ENCODE data around the gene CBX2.
A peak's percentile ranks its signal among the peaks of the same experiment; 100 is the strongest.

The CBX2 gene

DNA sequence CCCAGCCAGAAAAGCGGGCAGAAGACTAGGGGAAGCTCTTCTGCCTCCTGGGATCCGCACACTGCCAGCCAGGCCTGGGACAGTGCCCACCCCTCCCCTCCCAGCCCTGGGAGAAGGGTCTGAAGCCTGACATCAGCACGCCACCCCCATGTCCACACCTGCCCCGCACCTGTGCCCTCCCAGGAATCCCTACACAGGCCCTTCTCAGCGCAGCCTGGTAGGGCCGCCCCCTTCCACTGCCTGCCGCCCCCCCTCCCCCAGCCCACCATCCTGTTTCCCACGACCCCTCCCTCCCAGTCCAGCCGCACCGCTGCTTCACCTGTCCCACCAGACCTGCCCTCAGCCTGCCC, 36.6 kb upstream of the CBX2 start:
- DNase-seq = no peak
- in situ Hi-C loops (cut with HindIII; ENCODE audit: low pct_ligation_motif_present, low sequenced_read_pairs) = no loop called here
- Histone ChIP-seq H3K36me3 (replicated peaks) (no peaks in the 10 kb centered on the region), H3K27ac (no peak overlapping the region), H3K4me3 (ENCODE audit: low read depth, low read length) (no peak overlapping the region), H3K27me3 (replicated peaks) (peaks cover 21% of the 10 kb centered on the region)
- TF ChIP-seq, protein P1, sequence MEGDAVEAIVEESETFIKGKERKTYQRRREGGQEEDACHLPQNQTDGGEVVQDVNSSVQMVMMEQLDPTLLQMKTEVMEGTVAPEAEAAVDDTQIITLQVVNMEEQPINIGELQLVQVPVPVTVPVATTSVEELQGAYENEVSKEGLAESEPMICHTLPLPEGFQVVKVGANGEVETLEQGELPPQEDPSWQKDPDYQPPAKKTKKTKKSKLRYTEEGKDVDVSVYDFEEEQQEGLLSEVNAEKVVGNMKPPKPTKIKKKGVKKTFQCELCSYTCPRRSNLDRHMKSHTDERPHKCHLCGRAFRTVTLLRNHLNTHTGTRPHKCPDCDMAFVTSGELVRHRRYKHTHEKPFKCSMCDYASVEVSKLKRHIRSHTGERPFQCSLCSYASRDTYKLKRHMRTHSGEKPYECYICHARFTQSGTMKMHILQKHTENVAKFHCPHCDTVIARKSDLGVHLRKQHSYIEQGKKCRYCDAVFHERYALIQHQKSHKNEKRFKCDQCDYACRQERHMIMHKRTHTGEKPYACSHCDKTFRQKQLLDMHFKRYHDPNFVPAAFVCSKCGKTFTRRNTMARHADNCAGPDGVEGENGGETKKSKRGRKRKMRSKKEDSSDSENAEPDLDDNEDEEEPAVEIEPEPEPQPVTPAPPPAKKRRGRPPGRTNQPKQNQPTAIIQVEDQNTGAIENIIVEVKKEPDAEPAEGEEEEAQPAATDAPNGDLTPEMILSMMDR (IDR thresholded peaks at IDR 0.05; ENCODE audit: low read depth, low read length, missing control alignments) = no peak

DNA sequence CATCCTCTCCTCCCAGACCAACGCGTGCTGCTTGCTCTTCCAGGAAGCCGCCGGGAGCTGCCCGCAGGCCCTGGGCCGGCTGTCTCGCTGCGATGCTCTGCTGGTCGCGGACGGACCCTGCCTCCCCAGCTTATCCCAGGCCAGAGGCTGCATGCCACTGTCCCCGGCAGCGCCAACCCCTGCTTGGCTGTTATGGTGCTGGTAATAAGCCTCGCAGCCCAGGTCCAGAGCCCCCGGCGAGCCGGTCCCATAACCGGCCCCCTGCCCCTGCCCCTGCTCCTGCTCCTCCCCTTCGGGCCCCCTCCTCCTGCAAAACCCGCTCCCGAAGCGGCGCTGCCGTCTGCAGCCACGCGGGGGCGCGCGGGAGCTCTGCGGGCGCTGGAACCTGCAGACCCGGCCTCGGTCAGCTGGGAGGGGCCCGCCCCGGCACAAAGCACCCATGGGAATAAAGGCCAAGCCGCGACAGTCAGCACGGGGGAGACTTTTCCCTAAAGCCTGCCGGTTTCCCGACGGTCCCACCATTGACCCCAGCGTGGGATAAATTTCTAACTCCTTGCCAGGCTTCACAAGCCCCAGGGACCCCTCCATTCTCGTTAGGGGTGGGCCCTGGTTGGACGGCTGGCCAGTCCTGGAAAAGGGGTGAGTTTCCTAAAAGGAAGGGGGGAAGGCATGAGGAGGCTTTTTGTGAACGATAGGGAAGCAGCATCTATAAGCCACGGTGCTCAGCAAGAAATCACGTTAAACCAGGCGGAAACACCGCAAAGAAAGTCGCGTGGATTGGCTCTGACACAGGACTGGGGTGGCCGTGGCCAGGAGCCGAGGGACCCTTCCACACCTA, 36.0 kb upstream of the CBX2 start:
- in situ Hi-C loops (cut with HindIII; ENCODE audit: low pct_ligation_motif_present, low sequenced_read_pairs) = no loop called here
- Histone ChIP-seq H3K36me3 (replicated peaks) (no peaks in the 10 kb centered on the region), H3K27me3 (replicated peaks) (peaks cover 27% of the 10 kb centered on the region), H3K4me3 (ENCODE audit: low read depth, low read length) (no peak overlapping the region), H3K27ac (no peak overlapping the region)
- TF ChIP-seq, protein P1 (IDR thresholded peaks at IDR 0.05; ENCODE audit: low read depth, low read length, missing control alignments) = peak; percentile 76
- peak; percentile 26 for DNase-seq

DNA sequence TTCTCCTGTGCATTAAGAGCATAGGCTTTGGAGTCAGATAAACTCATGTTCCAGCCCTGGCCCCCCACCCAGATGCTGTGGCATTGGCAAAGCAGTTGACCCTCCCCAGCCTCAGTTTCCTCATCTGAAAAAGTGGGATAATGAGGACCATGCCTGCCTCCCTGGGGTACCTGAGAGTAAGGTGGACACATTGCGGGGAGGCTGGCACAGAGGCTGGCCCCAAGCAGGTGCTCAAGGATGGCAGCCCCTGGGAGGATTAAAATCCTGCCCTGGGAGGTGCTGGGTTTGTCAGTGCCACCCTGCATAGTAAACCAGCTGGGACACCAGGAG, 35.4 kb upstream of the CBX2 start:
- H3K4me3 ChIP-seq (ENCODE audit: low read depth, low read length) = no peak overlapping the region
- DNase-seq = no peak
- peaks cover 33% of the 10 kb centered on the region for H3K27me3 ChIP-seq (replicated peaks)
- in situ Hi-C loops (cut with HindIII; ENCODE audit: low pct_ligation_motif_present, low sequenced_read_pairs) = no loop called here
- no peaks in the 10 kb centered on the region for H3K36me3 ChIP-seq (replicated peaks)
- TF ChIP-seq, protein P1 (IDR thresholded peaks at IDR 0.05; ENCODE audit: low read depth, low read length, missing control alignments) = no peak
- no peak overlapping the region for H3K27ac ChIP-seq

DNA sequence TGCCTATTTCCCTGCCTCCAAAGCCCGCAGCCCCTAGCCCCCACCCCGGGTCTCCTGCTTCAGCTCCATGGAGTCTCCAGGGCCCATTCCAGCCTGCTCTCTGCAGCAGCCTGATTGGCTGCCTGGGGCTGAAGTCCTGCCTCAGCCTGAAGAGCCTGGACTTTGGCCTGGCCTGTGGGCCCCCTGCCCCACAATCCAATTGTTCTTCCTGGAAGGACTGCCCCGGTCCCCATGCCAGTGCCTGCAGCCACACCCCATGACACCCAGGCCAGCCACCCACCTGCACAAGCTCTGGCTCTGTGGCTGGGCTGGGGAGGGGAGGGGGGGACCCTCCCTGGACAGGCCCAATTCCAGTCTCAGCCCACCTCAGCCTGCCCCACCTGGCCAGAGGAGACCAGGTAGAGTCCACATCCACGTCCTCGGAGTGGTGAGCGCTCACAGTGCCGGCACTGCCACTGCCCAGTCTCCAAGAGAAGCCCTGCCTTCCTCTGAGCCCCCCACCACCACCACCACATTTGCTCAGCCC, 34.9 kb upstream of the CBX2 start:
- no peak for DNase-seq
- in situ Hi-C loops (cut with HindIII; ENCODE audit: low pct_ligation_motif_present, low sequenced_read_pairs) = no loop called here
- H3K27me3 ChIP-seq (replicated peaks) = peaks cover 38% of the 10 kb centered on the region
- H3K36me3 ChIP-seq (replicated peaks) = no peaks in the 10 kb centered on the region
- TF ChIP-seq, protein P1 (IDR thresholded peaks at IDR 0.05; ENCODE audit: low read depth, low read length, missing control alignments) = no peak
- H3K4me3 ChIP-seq (ENCODE audit: low read depth, low read length) = no peak overlapping the region
- H3K27ac ChIP-seq = no peak overlapping the region

DNA sequence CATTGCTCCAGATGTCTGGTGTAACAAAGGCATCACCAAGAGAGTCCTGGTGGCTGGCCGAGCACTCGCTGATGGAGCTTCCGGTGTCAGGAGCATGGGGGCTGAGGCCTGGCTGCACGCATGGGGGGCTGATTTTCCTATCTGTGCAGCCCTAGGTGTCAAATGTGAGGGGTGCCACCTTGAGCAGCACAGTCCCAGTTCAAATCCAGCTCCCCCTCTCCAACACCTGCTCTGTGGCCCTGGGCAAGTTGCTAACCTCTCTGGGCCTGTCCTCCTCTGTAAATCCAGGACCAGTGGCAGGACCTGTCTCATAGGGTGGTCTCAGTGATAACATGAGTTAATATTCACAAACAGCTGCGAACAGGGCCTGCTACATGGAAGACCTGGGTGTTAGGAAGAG, 34.3 kb upstream of the CBX2 start:
- Histone ChIP-seq H3K27ac (no peak overlapping the region), H3K4me3 (ENCODE audit: low read depth, low read length) (no peak overlapping the region), H3K36me3 (replicated peaks) (no peaks in the 10 kb centered on the region), H3K27me3 (replicated peaks) (peaks cover 44% of the 10 kb centered on the region)
- no peak for DNase-seq
- TF ChIP-seq, protein P1 (IDR thresholded peaks at IDR 0.05; ENCODE audit: low read depth, low read length, missing control alignments) = no peak
- in situ Hi-C loops (cut with HindIII; ENCODE audit: low pct_ligation_motif_present, low sequenced_read_pairs) = no loop called here

Measured in brain microvascular endothelial cell (primary cell).